Stimulated activated CD4-positive, alpha-beta T cell treated with anti-CD3 and anti-CD28 coated beads, Interleukin-12 subunit alpha, Interleukin-12 subunit beta, amount 100 ng/mL, for 4 hours (primary cell): ENCODE results near the gene ARSA.
"Not testable (repeated sequence)": the region's sequence is repeated elsewhere in the genome, so short reads cannot be mapped to it uniquely, and the experiment has no call there.

Experiments
- DNase-seq: peaks from one replicate; pipeline ENCODE4 v3.0.0-alpha.2; 2020

The ARSA gene

GRCh38 chr22:50627642-50628542 lies at the start of gene ARSA:
ARSA (minus strand) TSS chr22:50628152; CDS start chr22:50627779, 373 bp downstream.
- DNase-seq: peak; percentile 69

- DNase-seq: no peak
Observed at GRCh38 chr22:50676661-50677492, 48.9 kb upstream of the ARSA start.

- DNase-seq: no peak
Observed at GRCh38 chr22:50676180-50676636, 48.3 kb upstream of the ARSA start.

- no peak for DNase-seq
Observed at GRCh38 chr22:50675553-50676179, 47.7 kb upstream of the ARSA start.

GRCh38 chr22:50674606-50675552 lies 46.9 kb upstream of the ARSA start:
- DNase-seq: peak; percentile 16

- DNase-seq: peak; percentile 10
Observed at GRCh38 chr22:50674130-50674500, 46.2 kb upstream of the ARSA start.

- DNase-seq: no peak
Observed at GRCh38 chr22:50673231-50674129, 45.5 kb upstream of the ARSA start.

- DNase-seq: no peak
Observed at GRCh38 chr22:50672471-50673230, 44.7 kb upstream of the ARSA start, which contains the start of gene SHANK3. SHANK3 (plus strand) TSS chr22:50672823.

- no peak for DNase-seq
Observed at GRCh38 chr22:50672041-50672440, 44.1 kb upstream of the ARSA start.

GRCh38 chr22:50671641-50672040 lies 43.7 kb upstream of the ARSA start:
- no peak for DNase-seq

GRCh38 chr22:50670914-50671538 lies 43.1 kb upstream of the ARSA start:
- DNase-seq: no peak

- no peak for DNase-seq
Observed at GRCh38 chr22:50670513-50670912, 42.6 kb upstream of the ARSA start.

- no peak for DNase-seq
Observed at GRCh38 chr22:50665738-50666137, 37.8 kb upstream of the ARSA start.

GRCh38 chr22:50665212-50665611 lies 37.3 kb upstream of the ARSA start:
- DNase-seq: no peak

GRCh38 chr22:50660306-50660705 lies 32.4 kb upstream of the ARSA start:
- DNase-seq: no peak

- DNase-seq: not testable (repeated sequence)
Observed at GRCh38 chr22:50659711-50660110, 31.8 kb upstream of the ARSA start.

GRCh38 chr22:50657925-50658324 lies 30.0 kb upstream of the ARSA start:
- no peak for DNase-seq

- no peak for DNase-seq
Observed at GRCh38 chr22:50656122-50657070, 28.4 kb upstream of the ARSA start.
